ENCODE data around the gene WDR19. TPM values are rescaled to one million over a fixed set of nuclear protein-coding genes. Genes with fewer than 3 reads are reported as not detected.

WDR19 gene
- 7.6 to 10.7 TPM (median 8.7 TPM) in 5 replicates for total RNA-seq (2022; extraction: Qiagen RNA extraction; ENCODE audit: low read depth)

GRCh38 chr4:39181905-39182638, at the start of gene WDR19:
WDR19 (plus strand) TSS chr4:39182529; CDS start chr4:39182558, 29 bp downstream.

Other genes starting within 250 kb of the WDR19 start
- gene TMEM156, start 150.1 kb upstream of the WDR19 start, total RNA-seq (2022; extraction: Qiagen RNA extraction; ENCODE audit: low read depth), result 19.5 to 27.1 TPM (median 23.1 TPM) in 5 replicates
- gene KLHL5, start 120.3 kb upstream of the WDR19 start, total RNA-seq (2022; extraction: Qiagen RNA extraction; ENCODE audit: low read depth), result 43.6 to 58.4 TPM (median 55.7 TPM) in 5 replicates
- gene RFC1, start 183.8 kb downstream of the WDR19 start, total RNA-seq (2022; extraction: Qiagen RNA extraction; ENCODE audit: low read depth), result 18.8 to 23.5 TPM (median 20.3 TPM) in 5 replicates
- gene KLB, start 224.4 kb downstream of the WDR19 start, total RNA-seq (2022; extraction: Qiagen RNA extraction; ENCODE audit: low read depth), result 0.10 to 0.16 TPM (median 0.13 TPM) in 5 replicates